NB4 (cell line): Measurements from ENCODE around the gene PRKACG.

Source experiments
- DNase-seq: peaks from one replicate; pipeline ENCODE4 v3.0.0; 2010; ENCODE audit warnings: low read depth
- H3K4me3 ChIP-seq: one replicate; pipeline ENCODE4 v1.5.1; 2011; ENCODE audit warnings: mild to moderate bottlenecking, low read depth, low read length, moderate library complexity
- CTCF ChIP-seq: IDR thresholded peaks from one replicate; pipeline ENCODE4 v1.5.1; 2012; ENCODE audit warnings: low read depth, low read length
- MAX ChIP-seq: IDR thresholded peaks from 2 replicates; pipeline ENCODE4 v1.6.1; 2011; ENCODE audit warnings: low read depth, low read length
- MYC ChIP-seq: IDR thresholded peaks from 2 replicates; pipeline ENCODE4 v1.6.1; 2011; ENCODE audit warnings: low read depth, low read length
- POLR2A ChIP-seq: IDR thresholded peaks from 2 replicates; pipeline ENCODE4 v1.6.1; 2011; ENCODE audit warnings: mild to moderate bottlenecking; ENCODE audit not compliant: insufficient read length; ENCODE audit errors: extremely low read depth

Gene PRKACG

DNA sequence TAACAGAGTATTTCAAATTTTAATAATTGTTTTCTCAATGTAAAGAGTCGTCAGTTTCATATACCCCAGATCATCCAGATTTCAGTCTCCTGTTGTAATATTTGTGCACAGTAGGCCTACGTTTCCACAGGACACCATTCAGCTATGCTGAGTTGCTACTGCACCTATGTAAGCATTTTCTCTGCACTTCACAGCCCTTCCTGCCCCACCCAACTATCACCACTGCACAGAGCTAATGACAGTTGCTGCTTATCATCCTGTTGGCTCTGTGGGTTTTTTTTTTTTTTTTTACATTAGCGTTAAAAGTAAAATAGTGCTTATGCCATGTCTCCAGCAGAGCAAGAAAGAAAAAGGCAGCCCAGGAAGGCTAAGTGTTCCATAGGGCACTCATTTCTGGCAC, 5.9 kb upstream of the PRKACG start:
- no peak overlapping the region for H3K4me3 ChIP-seq
- TF ChIP-seq MYC, result no peak
- no peak for TF ChIP-seq POLR2A
- no peak for TF ChIP-seq MAX
- TF ChIP-seq CTCF, result no peak
- DNase-seq, result no peak

DNA sequence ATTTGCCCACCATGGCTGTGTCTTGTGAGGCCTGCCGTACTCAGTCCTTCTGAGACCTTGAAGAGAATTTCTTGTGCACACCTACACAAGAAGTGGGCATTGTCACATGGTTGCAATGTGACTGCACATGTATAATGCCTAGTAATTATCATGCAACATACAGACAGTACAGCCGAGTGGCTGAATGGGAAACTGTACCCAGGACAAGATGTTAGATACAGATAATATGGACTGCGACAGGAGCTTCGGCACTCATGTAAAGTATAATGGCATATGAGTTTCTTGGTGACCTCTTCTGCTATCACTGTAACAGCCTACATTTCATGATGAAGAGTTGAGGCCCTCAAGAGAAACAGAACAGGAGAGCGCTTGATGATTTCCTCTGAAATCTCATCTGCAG, 4.8 kb upstream of the PRKACG start:
- no peak overlapping the region for H3K4me3 ChIP-seq
- DNase-seq, result no peak
- TF ChIP-seq MAX (no peak), CTCF (no peak), MYC (no peak), POLR2A (no peak)

DNA sequence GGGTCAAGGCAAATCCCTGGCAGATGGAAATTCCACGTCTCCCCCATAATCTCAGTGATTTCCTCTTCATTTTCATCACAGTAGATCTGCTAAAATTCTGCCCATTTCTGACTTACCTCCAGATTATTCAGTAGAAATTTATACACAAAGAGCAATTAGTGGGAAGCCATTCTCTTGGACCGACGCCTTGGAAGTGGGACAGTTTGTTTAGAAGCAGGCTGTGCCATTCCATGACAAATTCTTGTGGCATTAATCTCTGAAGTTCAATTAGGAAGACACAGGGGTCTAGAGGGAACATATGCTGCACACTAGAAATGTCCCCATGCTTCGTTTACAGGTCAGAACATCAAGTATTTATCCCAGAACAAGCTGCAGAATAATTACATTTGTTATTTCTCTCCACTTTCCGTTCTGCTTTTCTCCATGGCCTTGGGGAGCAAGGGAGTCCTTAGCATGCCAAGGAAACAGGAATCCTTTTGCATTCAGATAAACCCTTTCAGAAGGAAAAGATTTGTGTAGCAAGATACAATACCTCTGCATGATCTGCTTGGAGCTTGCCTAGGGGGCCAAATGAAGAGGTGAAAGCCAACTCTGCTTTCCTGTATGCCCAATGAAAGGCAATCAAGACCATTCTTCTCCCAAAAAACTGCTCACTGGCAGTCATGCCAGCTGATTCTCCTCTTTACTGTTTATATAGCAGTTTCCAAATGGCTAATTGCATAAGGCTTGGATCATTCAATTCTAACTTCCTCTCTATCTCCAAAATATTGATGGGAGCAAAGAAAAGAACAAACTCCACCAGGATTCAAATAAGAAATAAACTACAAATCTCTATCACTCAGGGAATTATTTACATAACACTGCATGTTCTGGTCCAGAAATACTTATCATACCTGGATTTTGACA, 2.5 kb upstream of the PRKACG start:
- no peak overlapping the region for H3K4me3 ChIP-seq
- TF ChIP-seq MAX (no peak), CTCF (no peak), POLR2A (no peak)
- DNase-seq, result no peak

DNA sequence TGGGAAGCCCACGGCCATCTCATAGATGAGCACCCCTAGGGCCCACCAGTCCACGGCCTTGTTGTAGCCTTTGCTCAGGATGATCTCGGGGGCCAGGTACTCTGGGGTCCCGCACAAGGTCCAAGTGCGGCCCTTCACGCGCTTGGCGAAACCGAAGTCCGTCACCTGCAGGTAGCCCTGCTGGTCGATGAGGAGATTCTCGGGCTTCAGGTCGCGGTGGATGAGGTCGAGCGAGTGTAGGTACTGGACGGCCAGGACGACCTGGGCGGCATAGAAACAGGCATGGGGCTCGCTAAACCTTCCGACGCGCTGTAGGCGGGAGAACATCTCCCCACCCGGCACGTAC, 558 bp downstream of the PRKACG start:
- TF ChIP-seq MYC, result no peak
- TF ChIP-seq POLR2A, result no peak
- TF ChIP-seq MAX, result no peak
- no peak for TF ChIP-seq CTCF
- DNase-seq, result no peak
- H3K4me3 ChIP-seq, result no peak overlapping the region

DNA sequence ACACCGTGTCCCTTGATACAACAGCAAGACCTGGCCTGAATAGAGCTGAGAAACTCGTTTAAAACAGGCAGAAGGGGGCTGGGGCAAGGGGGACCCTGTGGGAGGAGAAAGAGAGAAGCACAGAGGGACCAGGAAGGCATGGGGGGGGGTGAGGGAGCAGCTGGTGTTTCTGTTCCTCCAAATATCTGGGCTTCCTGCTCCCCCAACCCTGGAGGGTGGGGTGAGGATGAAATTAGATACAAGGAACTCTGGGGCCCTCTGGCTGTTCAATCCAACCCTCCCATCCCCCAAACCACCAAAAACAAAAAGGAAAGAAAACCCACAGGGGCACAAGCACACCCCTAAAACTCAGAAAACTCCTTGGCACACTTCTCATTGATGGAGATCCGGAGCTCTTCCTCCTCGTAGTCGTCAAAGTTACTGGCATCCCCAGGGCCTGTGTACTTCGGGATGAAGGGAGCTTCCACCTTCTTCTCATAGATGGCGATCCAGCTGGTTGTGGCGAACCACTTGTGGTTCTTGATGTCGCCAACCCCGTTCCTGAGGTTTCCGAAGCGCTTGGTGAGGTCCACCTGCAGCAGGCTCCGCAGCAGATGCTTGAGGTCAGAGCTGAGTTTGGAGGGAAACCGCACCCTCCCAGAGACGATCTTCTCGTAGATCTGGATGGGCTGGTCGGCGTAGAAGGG, 1.1 kb downstream of the PRKACG start:
- no peak overlapping the region for H3K4me3 ChIP-seq
- DNase-seq, result no peak
- TF ChIP-seq MAX (no peak), MYC (no peak), POLR2A (no peak), CTCF (no peak)
